Mesendoderm (in vitro differentiated cells): ENCODE measurements around the gene RLBP1.

Experiments used
- DNase-seq: peaks from one replicate; pipeline ENCODE4 v3.0.0; 2013
- H2AK5ac ChIP-seq: 2 replicates; pipeline ENCODE4 v1.6.1; 2013; ENCODE audit warnings: low read length, inconsistent platforms
- H2BK120ac ChIP-seq: 2 replicates; pipeline ENCODE4 v1.6.1; 2013; ENCODE audit warnings: low read depth, mild to moderate bottlenecking, low read length, moderate library complexity, mixed read lengths
- H2BK15ac ChIP-seq: replicated peaks from 2 replicates; pipeline ENCODE4 v1.6.1; 2013; ENCODE audit warnings: low read depth, mild to moderate bottlenecking, moderate library complexity
- H2BK5ac ChIP-seq: 2 replicates; pipeline ENCODE4 v1.6.1; 2013; ENCODE audit warnings: low read length, inconsistent platforms
- H3K18ac ChIP-seq: 2 replicates; pipeline ENCODE4 v1.6.1; 2013; ENCODE audit warnings: mild to moderate bottlenecking, low read length, mixed read lengths
- H3K23ac ChIP-seq: one replicate; pipeline ENCODE4 v1.6.1; 2013; ENCODE audit warnings: low read length
- H3K27ac ChIP-seq: 2 replicates; pipeline ENCODE4 v1.5.1; 2013; ENCODE audit warnings: low read depth, mild to moderate bottlenecking, inconsistent platforms, low read length, moderate library complexity
- H3K27me3 ChIP-seq: 2 replicates; pipeline ENCODE4 v1.6.1; 2013; ENCODE audit warnings: low read length, control low read depth, mild to moderate bottlenecking, inconsistent platforms; ENCODE audit not compliant: insufficient read depth, poor library complexity
- H3K36me3 ChIP-seq: 2 replicates; pipeline ENCODE4 v1.6.1; 2013; ENCODE audit warnings: low read length, inconsistent platforms; ENCODE audit not compliant: control insufficient read depth, insufficient read depth
- H3K4ac ChIP-seq: one replicate; pipeline ENCODE4 v1.6.1; 2013; ENCODE audit warnings: low read depth, mild to moderate bottlenecking, low read length, moderate library complexity
- H3K4me1 ChIP-seq: 2 replicates; pipeline ENCODE4 v1.6.1; 2013; ENCODE audit warnings: low read depth, low read length, inconsistent platforms; ENCODE audit not compliant: control insufficient read depth
- H3K4me2 ChIP-seq: 2 replicates; pipeline ENCODE4 v1.6.1; 2013; ENCODE audit warnings: low read length
- H3K4me3 ChIP-seq: 2 replicates; pipeline ENCODE4 v1.5.1; 2013; ENCODE audit warnings: mild to moderate bottlenecking, low read length
- H3K56ac ChIP-seq: one replicate; pipeline ENCODE4 v1.6.1; 2013; ENCODE audit warnings: low read length
- H3K79me1 ChIP-seq: 2 replicates; pipeline ENCODE4 v1.6.1; 2013; ENCODE audit warnings: low read length, inconsistent platforms
- H3K79me2 ChIP-seq: 2 replicates; pipeline ENCODE4 v1.6.1; 2013; ENCODE audit warnings: mild to moderate bottlenecking, low read length; ENCODE audit not compliant: control insufficient read depth, insufficient read depth
- H3K9ac ChIP-seq: 2 replicates; pipeline ENCODE4 v1.6.1; 2013; ENCODE audit warnings: low read length, inconsistent platforms
- H4K5ac ChIP-seq: one replicate; pipeline ENCODE4 v1.6.1; 2013; ENCODE audit warnings: low read length
- H4K8ac ChIP-seq: one replicate; pipeline ENCODE4 v1.6.1; 2013; ENCODE audit warnings: low read depth, mild to moderate bottlenecking, control low read depth, low read length, moderate library complexity
- WGBS: extraction: QIAGEN DNeasy Blood & Tissue Kit; methylation state at CpG from one replicate; pipeline ENCODE4 v1.1.7; 2013; ENCODE audit warnings: low lambda C conversion rate, missing lambda C conversion rate; ENCODE audit not compliant: insufficient coverage; ENCODE audit errors: extremely low coverage; 5-methylcytosine and 5-hydroxymethylcytosine counted together

RLBP1 gene

DNA sequence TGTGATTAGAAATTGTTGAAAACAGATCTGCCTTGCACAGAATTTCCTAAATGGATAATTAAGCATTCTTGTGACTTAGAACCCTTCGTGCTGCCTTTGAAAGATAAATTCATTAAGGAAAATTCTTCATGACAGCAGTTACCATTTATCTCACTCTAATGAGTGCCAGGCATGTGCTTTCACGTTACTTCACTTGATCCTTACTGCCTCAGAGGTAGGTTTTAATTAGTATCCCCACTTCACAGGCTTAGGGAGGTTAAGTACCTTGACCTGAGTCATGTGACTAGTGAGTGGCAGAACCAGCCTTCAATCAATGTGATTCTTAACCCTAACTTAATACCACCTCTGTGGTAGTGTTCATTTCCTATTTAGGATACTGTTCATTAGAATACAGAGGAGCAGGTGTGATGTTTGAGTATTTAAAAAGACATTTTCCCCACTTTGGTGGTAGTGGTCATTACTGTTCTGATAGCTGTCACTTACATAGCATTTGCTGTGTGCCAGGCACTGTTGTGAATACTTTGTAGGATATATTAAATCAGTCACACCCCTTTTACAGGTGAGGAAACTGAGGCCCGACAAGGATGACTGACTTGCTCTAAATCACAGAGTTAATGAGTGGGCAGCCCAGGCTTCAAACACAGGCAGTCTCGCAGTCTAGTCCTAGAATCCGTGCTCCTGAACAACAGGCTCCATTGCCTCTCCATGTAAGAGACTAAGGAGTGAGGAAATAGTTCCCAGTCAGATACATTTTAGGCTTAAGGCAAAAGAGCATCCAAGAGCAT is 57.9 kb downstream of the RLBP1 start:
- H4K5ac ChIP-seq, result no peak overlapping the region
- H3K36me3 ChIP-seq, result no peaks in the 10 kb centered on the region
- no peak overlapping the region for H2BK120ac ChIP-seq
- H3K79me1 ChIP-seq, result no peaks in the 10 kb centered on the region
- H3K79me2 ChIP-seq, result no peaks in the 10 kb centered on the region
- H3K23ac ChIP-seq, result no peak overlapping the region
- H3K27me3 ChIP-seq, result no peaks in the 10 kb centered on the region
- H3K4me2 ChIP-seq, result no peak overlapping the region
- H3K9ac ChIP-seq, result no peak overlapping the region
- no peak overlapping the region for H2AK5ac ChIP-seq
- H3K4ac ChIP-seq, result no peak overlapping the region
- WGBS, result no CpG with 5 or more reads among the region's 5 CpGs
- no peak overlapping the region for H2BK15ac ChIP-seq
- H3K4me1 ChIP-seq, result peaks cover 7% of the 10 kb centered on the region
- H3K56ac ChIP-seq, result no peak overlapping the region
- H4K8ac ChIP-seq, result no peak overlapping the region
- no peak overlapping the region for H3K4me3 ChIP-seq
- no peak overlapping the region for H2BK5ac ChIP-seq
- H3K18ac ChIP-seq, result no peak overlapping the region
- H3K27ac ChIP-seq, result no peak overlapping the region
- DNase-seq, result no peak

DNA sequence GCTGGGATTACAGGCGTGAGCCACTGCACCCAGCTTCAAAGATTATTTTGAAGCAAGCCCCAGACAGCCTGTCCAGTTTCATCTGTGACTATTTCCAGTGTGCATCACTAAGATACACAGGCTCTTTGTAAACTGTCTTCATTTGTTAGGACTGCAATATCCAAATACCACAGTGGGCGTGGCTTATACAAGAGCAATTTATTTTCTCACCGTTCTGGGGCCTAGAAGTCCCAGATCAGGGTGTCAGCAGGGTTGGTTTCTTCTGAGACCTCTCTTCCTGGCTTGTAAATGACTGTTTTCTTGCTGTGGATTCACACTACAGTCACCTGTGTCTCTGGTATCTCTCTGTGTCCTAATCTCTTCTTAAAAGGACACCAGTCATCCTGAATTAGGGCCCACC is 59.7 kb downstream of the RLBP1 start:
- Histone ChIP-seq H3K27me3 (no peaks in the 10 kb centered on the region), H2BK120ac (no peak overlapping the region), H2BK15ac (no peak overlapping the region), H3K23ac (no peak overlapping the region), H3K36me3 (no peaks in the 10 kb centered on the region), H3K79me2 (no peaks in the 10 kb centered on the region), H3K9ac (no peak overlapping the region), H3K56ac (no peak overlapping the region), H4K8ac (no peak overlapping the region), H3K4ac (no peak overlapping the region), H3K4me1 (peaks cover 4% of the 10 kb centered on the region), H2BK5ac (no peak overlapping the region), H3K79me1 (no peaks in the 10 kb centered on the region), H3K18ac (no peak overlapping the region), H3K4me2 (no peak overlapping the region), H3K27ac (no peak overlapping the region), H3K4me3 (no peak overlapping the region), H2AK5ac (no peak overlapping the region), H4K5ac (no peak overlapping the region)
- no peak for DNase-seq
- WGBS, result no CpG with 5 or more reads among the region's 3 CpGs
